Fibroblast of peridontal ligament (primary cell): ENCODE measurements around the gene S1PR3.
"Not testable (repeated sequence)": the region's sequence is repeated elsewhere in the genome, so short reads cannot be mapped to it uniquely, and the experiment has no call there.

Source experiments
- DNase-seq: peaks from one replicate; pipeline ENCODE4 v3.0.0-alpha.2; 2010; ENCODE audit errors: extremely low read depth

The S1PR3 gene

DNA sequence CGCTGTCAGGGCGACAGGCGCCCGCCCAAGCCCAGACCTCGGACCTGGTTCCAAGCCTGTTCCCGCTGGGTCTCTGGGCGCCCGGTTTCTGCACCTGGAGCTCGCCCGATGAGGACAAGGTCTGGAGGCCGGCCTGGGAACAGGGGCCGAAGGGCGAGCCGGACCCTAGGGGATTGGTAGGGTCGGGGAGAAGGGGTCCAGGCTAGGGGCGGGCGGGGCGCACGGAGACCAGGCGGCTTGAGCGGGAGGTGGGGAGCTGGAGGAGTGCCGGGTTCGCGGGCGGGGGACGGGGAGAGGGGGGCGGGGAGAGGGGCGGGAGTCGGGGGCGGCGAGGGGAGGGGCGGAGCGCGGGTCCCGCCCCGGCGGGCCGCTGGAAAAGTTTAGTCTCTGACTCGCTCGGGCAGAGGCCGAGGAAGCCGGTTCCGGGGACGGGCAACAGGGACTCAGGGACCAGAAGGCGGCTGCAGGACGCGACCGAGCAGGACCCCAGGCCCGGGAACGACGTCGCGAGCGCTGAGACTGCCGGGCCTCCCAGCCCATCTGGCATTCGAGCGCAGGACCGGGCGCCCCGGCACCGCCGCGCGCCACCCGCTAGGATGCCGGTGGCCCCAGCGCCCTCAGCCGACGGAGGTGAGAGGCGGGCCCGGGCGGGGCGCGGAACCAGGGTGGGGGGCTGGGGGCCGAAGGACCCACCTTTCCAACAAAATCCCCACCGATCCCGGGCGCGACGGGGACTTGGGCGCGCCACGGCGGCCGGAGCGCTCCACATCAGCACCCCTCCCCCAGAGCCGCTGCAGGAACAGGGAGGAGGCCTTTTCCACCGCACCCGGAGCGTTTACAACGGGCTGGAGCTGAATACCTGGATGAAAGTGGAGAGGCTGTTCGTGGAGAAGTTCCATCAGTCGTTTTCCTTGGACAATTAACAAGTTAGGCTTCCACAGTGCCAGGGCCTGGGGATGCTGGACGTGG, at the start of gene S1PR3:
Gene S1PR3, plus strand, starts transcription at position 403 of the 969 bp plus-strand sequence. CDS start 9,733 bp downstream, outside the sequence.
- DNase-seq, result no peak

DNA sequence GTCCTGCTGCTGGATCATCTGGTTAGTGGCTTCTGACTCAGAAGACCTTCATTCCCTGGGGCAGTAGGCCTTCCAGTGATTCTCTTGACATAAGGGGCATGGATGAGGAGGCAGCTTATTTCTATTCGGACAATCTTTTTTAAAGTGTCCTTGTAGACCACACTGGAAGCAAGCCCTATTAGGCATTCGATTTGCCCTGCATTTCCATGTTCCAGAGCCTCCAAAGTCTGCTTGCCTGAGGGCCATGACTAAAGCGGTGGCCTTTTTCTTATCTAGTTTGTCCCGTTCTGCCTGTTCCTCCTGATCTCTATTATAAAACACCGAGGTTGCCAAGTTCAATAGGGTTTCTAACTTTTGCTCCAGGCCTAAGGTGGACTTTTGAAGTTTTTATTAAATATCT, 49.7 kb upstream of the S1PR3 start:
- not testable (repeated sequence) for DNase-seq

DNA sequence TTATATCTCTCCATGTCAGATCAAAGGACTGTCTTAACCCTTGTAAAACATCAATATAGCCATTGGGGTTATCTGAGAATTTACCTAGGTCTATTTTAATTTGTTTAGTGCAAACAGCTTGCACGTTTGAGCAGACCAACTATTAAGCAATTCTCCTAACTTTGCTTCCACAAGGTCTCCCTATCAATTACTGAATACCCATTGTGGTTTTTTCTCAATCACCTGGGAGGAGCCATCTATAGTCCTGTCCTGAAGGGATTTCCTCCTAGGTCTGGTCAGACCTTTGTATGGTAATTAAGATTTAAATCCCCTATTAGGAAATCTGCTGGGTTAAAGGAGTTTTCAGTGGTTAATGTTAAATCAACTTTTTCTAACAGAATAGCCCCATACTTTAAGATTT, 48.9 kb upstream of the S1PR3 start:
- no peak for DNase-seq

DNA sequence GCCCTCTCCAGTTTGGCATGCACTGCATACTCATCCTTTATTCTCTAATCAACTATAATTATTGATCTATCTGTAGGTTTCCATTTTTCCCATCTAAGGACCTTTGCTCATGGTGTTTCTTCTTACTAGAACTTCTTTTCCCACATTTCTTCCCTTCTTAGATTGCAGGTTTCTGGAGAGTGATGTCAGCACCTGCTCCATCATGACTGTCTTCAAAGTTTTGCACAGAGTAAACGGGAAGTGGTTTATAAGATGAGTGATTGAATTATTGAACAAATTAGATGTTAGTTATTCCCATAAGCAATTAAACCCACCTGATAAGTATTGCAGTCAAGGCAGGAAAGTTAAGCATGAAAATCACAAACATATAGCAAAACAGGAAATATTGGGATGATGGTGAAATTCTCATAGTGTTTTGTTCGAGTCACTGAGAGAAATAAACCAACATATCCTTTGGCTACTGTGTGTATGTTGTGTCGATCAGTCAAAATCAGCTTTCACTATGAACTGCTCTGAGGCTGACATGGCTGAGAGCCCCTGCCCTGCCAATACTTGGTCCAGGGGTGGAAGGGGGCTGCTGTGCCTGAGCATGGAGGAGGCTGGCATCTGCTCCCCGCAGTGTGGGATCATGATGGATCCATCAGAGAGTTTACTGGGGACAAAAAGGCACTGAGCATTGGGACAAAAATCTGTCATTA, 45.5 kb upstream of the S1PR3 start:
- DNase-seq, result no peak

GRCh38 chr9:88947581-88948573, 43.4 kb upstream of the S1PR3 start:
- DNase-seq, result peak; percentile 52

DNA sequence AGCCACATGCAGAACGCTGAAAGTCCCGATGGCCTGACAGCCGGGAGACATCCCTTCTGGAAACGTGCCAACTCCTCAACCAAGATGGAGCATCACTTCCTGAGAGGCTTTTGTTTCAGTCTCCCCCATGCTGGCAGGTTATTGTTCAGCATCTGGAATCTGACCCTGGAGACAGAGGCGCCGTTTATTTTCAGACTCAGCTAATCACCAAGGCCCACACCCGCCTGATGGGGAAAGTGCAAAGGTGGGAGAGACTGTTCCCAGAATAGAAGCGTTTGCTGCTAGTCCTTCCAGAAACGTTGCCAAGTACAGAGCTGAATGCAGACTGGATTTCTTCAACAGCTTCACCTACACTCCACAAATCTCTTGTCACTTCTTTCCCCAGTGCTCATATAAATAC, 41.8 kb upstream of the S1PR3 start:
- no peak for DNase-seq

DNA sequence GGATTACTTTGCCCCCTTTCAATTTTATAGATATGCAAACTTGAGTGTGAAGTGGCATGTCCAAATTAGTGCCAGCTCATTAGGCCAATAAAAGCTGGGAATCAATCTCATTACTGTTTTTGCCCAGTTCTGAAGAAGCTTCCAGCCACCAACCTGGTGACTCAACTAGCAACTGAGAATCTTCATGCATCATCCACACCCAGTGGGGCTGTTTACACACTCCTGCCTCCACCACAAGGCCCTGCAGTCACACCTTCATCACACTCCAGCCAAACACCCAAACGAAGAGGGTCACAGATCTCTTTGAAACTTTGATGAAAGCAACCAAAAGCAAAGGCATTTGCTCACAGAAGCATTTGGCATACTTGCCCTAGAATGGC, 41.3 kb upstream of the S1PR3 start:
- DNase-seq, result no peak

GRCh38 chr9:88950341-88951154, 40.7 kb upstream of the S1PR3 start:
- DNase-seq, result peak; percentile 84

DNA sequence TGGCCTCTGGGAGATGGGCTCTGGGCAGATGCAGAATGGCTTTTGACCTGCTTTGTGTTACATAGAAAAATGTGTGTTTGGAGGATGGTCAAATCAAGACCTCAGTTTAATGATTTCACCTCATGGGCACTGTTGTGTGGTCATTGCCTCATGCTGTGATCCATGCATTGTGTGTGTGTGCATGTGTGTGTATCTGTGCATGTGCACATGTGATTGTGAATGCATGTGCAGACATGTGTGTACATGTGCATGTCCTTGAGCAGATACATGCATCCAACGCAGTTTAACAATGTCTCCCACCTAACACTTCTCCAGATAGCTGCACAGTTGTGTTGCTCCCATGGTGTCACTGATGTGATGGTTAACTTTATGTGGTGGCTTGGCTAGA, 40.1 kb upstream of the S1PR3 start:
- no peak for DNase-seq

GRCh38 chr9:88952086-88952615, 39.1 kb upstream of the S1PR3 start:
- no peak for DNase-seq

- no peak for DNase-seq
Observed at GRCh38 chr9:88952976-88953375, 38.3 kb upstream of the S1PR3 start.

DNA sequence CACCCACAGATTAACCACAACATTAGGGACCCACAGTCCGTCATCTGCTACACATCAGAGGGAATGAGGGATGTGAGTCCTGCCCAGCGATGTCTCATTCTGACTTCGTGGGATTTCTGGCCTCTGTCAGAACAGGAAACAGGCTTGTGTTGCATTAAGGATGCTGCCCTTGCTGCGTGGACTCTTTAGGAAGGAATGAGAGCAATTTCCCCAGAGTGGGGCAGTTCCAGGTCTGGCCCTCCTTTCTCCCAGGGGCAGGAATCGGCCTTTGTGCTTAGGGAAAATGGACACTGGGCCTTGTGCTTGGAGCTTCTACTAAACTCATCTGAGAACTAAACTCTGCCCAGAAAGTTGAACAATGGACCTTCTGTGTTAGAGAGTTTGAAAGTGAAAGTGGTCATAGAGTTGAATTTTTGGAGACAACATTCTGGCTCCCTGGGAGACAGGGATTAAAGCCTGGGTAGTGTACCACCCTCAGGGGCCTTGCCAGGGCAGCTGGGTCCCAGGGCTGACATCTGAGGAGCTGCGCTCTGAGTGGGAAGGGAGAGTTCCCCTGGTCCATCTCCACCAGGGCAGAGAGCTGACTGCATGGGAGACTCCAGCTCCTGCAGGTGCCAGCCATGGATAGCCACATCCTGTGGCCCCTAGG, 37.8 kb upstream of the S1PR3 start:
- DNase-seq, result peak; percentile 72

DNA sequence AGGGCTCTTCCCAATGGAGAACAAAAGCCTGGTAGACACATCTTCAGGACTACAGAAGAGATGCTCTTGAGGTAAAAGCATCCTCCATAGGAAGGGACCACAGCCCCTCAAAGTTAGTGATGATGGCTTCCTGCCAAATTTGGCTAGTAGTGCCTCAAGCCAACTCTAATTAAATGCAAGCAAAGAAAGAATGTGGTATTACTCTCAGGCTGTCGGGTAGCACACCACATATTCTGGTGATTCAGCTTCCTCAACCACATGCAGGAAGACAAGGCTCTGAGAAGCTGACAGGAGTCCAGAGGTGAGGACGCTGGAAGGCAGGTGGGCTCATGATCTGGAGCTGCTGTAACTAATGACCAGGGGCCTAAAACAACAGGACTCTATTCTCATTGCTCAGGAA, 37.2 kb upstream of the S1PR3 start:
- peak; percentile 45 for DNase-seq

GRCh38 chr9:88957526-88957925, 33.7 kb upstream of the S1PR3 start:
- DNase-seq, result no peak

GRCh38 chr9:88959727-88960469, 31.4 kb upstream of the S1PR3 start:
- DNase-seq, result no peak

GRCh38 chr9:88960632-88961031, 30.6 kb upstream of the S1PR3 start:
- DNase-seq, result no peak

- no peak for DNase-seq
Observed at GRCh38 chr9:88965473-88965872, 25.8 kb upstream of the S1PR3 start.

DNA sequence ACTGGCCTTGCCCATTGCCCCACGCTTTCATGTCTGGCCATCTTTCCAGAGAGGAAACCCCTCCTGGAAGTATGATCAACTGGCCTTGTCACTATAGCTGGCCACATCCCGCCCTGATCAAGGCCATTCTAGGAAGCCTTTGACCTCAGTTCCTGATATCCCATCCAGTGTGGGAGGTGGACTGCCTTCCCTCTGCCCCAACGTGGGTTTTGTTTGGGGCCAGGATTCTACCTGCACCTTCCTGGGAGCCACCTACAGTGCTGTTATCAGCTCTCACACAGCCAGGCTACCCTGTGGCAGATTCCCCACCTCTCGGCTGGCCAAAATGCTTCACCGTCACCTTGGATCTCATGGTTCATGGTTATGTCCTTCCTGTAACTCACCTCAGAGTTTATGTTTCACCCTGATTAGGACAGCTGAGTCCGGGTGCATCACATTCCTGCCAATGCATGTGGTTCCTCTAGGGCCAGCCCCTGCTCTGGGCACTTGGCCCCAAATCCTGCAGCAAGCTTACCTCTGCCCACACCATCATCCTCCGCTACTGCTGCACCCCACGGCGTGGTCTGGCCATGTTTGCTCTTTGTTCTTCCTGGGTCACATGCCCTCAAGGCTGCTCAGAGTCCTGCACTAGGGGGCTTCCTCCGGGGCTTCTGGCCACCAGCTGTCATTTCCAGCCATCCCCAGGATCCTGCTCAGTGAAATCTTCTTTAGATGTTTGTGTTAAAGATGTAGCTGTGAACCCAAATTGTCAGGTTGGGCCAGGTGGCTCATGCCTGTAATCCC, 24.2 kb upstream of the S1PR3 start:
- DNase-seq, result no peak

DNA sequence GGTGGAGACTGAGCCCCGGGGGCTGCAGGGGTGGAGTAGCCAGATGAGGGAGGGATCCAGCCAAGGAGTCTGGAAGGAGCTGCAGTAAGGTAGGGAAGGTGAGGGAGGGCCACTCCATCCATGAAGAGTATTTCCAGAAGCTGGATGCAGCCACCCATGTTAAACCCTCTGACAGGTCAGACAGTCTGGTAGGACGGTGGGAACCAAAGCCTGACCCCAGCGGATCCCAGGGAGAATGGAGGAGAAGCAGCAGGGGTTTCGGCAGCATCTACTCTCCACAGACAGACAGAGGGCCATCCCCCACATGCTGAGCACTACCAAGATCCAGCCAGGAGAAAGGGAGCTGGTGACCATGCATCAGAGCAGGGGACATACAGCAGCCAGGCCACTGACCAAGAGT, 22.5 kb upstream of the S1PR3 start:
- no peak for DNase-seq
